ENCODE results near the gene GPRC5C. TPM values are rescaled to one million over a fixed set of nuclear protein-coding genes. Genes with fewer than 3 reads are reported as not detected.
A peak's percentile ranks its signal among the peaks of the same experiment; 100 is the strongest.

Gene GPRC5C
- total RNA-seq, 1 experiment from 2014 or later: 15.5 TPM

- no peaks in the 10 kb centered on the region for H3K27me3 ChIP-seq (ENCODE audit: insufficient read depth, low read length)
- H3K14ac ChIP-seq (ENCODE audit: insufficient read depth, low read length): peak overlapping the region; percentile 44
- H3K4me1 ChIP-seq (ENCODE audit: insufficient read depth, low read length): peaks cover 5% of the 10 kb centered on the region; the same call in 1 of the 2 replicates
- H2BK15ac ChIP-seq (ENCODE audit: low read depth, low read length): no peak overlapping the region
- peak overlapping the region; percentile 13 for H3K4me2 ChIP-seq (ENCODE audit: insufficient read depth, insufficient read length, low read length)
- Mint-ChIP-seq H3K4me3 (no peak overlapping the region), H3K27ac (peak overlapping the region in 1 of 3 experiments; percentile 56; a peak in 3 of 7 replicates), H3K4me1 (peaks cover 14 to 19% of the 10 kb centered on the region in 2 experiments), H3K36me3 (ENCODE audit: insufficient read depth in 1 of 3, low read depth in 3 of 3) (no peaks in the 10 kb centered on the region), H3K27me3 (ENCODE audit: low read depth) (peaks cover 10% of the 10 kb centered on the region), H3K9me3 (no peaks in the 10 kb centered on the region)
- no peak overlapping the region for H2BK12ac ChIP-seq (ENCODE audit: insufficient read length, low read depth, low read length)
- no peak overlapping the region for H2AK5ac ChIP-seq (ENCODE audit: insufficient read length, low read length)
- no peak for TF ChIP-seq CTCF (conservative IDR thresholded peaks at IDR 0.05)
- no peaks in the 10 kb centered on the region for H3K9me3 ChIP-seq (ENCODE audit: control insufficient read depth, low read depth, low read length)
- H2AFZ ChIP-seq (ENCODE audit: low read length): no peak overlapping the region
- H4K5ac ChIP-seq (ENCODE audit: insufficient read length, low read depth, low read length): no peak overlapping the region
- H3K9ac ChIP-seq (ENCODE audit: extremely low read depth, insufficient read length, low read length): no peak overlapping the region
- no peak overlapping the region for H3K27ac ChIP-seq (ENCODE audit: insufficient read length, low read depth, low read length)
- H4K8ac ChIP-seq (replicated peaks; ENCODE audit: insufficient read length, low read depth, low read length): no peak overlapping the region
- no peak overlapping the region for H2BK120ac ChIP-seq (ENCODE audit: low read depth, low read length, poor library complexity, severe bottlenecking)
- peak overlapping the region; percentile 16 for H3K18ac ChIP-seq (ENCODE audit: insufficient read length, low read depth, low read length)
- H3K23me2 ChIP-seq (ENCODE audit: insufficient read length, low read depth, low read length, poor library complexity, severe bottlenecking): no peaks in the 10 kb centered on the region
- peak; percentile 86 for DNase-seq
- H3K56ac ChIP-seq (ENCODE audit: insufficient read length, low read depth, low read length): no peak overlapping the region
- H4K20me1 ChIP-seq (ENCODE audit: control insufficient read depth, insufficient read depth, insufficient read length): no peaks in the 10 kb centered on the region
- WGBS (ENCODE audit: extremely low coverage, insufficient read length, low lambda C conversion rate): no CpG with 5 or more reads among the region's 7 CpGs
- H3K79me1 ChIP-seq (ENCODE audit: insufficient read depth, low read depth, low read length, poor library complexity, severe bottlenecking): no peaks in the 10 kb centered on the region
- H2BK20ac ChIP-seq (ENCODE audit: low read depth, low read length, poor library complexity, severe bottlenecking): no peak overlapping the region
- no peak overlapping the region for H2BK5ac ChIP-seq (ENCODE audit: insufficient read length, low read length)
- no peak overlapping the region for H3T11ph ChIP-seq (ENCODE audit: low read length)
- no peak overlapping the region for H3K23ac ChIP-seq (ENCODE audit: insufficient read length, low read depth, low read length)
- H3K4ac ChIP-seq (ENCODE audit: low read depth, low read length): no peak overlapping the region
- H4K91ac ChIP-seq (ENCODE audit: insufficient read length, low read depth, low read length): no peak overlapping the region
- no peaks in the 10 kb centered on the region for H3K79me2 ChIP-seq (ENCODE audit: insufficient read depth, low read length)
Measured at GRCh38 chr17:74404218-74404617, 27.7 kb upstream of the GPRC5C start.

Measured in H9 (cell line).